Measurements from ENCODE around the gene AFAP1.

- no peak for TF ChIP-seq GATA2 (IDR thresholded peaks at IDR 0.05; ENCODE audit: low read depth, low read length)
- TF ChIP-seq GATA3 (IDR thresholded peaks at IDR 0.05; ENCODE audit: low read depth, low read length), result no peak
Observed at GRCh38 chr4:7926822-7927221, 12.8 kb downstream of the AFAP1 start.

Data from SH-SY5Y (cell line).